ENCODE data around the gene RPL23.

RPL23 gene

GRCh38 chr17:38891441-38891840 lies 37.9 kb upstream of the RPL23 start:
- no peak overlapping the region for H3K4me3 ChIP-seq (ENCODE audit: control insufficient read depth, low read depth, low read length)
- DNase-seq (ENCODE audit: low read depth), result no peak
- TF ChIP-seq CTCF (IDR thresholded peaks at IDR 0.05; ENCODE audit: control insufficient read depth, insufficient read depth, low read depth, low read length, missing control alignments), result no peak

- no peak for TF ChIP-seq CTCF (IDR thresholded peaks at IDR 0.05; ENCODE audit: control insufficient read depth, insufficient read depth, low read depth, low read length, missing control alignments)
- no peak overlapping the region for H3K4me3 ChIP-seq (ENCODE audit: control insufficient read depth, low read depth, low read length)
- no peak for DNase-seq (ENCODE audit: low read depth)
These were observed 36.9 kb upstream of the RPL23 start for GRCh38 chr17:38890410-38890746.

GRCh38 chr17:38889745-38890409 lies 36.4 kb upstream of the RPL23 start:
- no peak for TF ChIP-seq CTCF (IDR thresholded peaks at IDR 0.05; ENCODE audit: control insufficient read depth, insufficient read depth, low read depth, low read length, missing control alignments)
- no peak overlapping the region for H3K4me3 ChIP-seq (ENCODE audit: control insufficient read depth, low read depth, low read length)
- DNase-seq (ENCODE audit: low read depth), result no peak

- no peak overlapping the region for H3K4me3 ChIP-seq (ENCODE audit: control insufficient read depth, low read depth, low read length)
- DNase-seq (ENCODE audit: low read depth), result no peak
- TF ChIP-seq CTCF (IDR thresholded peaks at IDR 0.05; ENCODE audit: control insufficient read depth, insufficient read depth, low read depth, low read length, missing control alignments), result no peak
These were observed 35.3 kb upstream of the RPL23 start for GRCh38 chr17:38888842-38889241.

- DNase-seq (ENCODE audit: low read depth), result no peak
- no peak overlapping the region for H3K4me3 ChIP-seq (ENCODE audit: control insufficient read depth, low read depth, low read length)
- TF ChIP-seq CTCF (IDR thresholded peaks at IDR 0.05; ENCODE audit: control insufficient read depth, insufficient read depth, low read depth, low read length, missing control alignments), result no peak
These were observed 33.1 kb upstream of the RPL23 start for GRCh38 chr17:38886643-38887010.

- no peak overlapping the region for H3K4me3 ChIP-seq (ENCODE audit: control insufficient read depth, low read depth, low read length)
- DNase-seq (ENCODE audit: low read depth), result no peak
- TF ChIP-seq CTCF (IDR thresholded peaks at IDR 0.05; ENCODE audit: control insufficient read depth, insufficient read depth, low read depth, low read length, missing control alignments), result no peak
These were observed 32.5 kb upstream of the RPL23 start for GRCh38 chr17:38885728-38886642.

Data from AG09309 (cell line).